ENCODE data around the gene FCF1. TPM values are rescaled to one million over a fixed set of nuclear protein-coding genes. Genes with fewer than 3 reads are reported as not detected.

FCF1 gene
- total and polyA plus RNA-seq, 7 experiments from 2014 or later: 34.6 to 66.6 (median 40.2) TPM

DNA sequence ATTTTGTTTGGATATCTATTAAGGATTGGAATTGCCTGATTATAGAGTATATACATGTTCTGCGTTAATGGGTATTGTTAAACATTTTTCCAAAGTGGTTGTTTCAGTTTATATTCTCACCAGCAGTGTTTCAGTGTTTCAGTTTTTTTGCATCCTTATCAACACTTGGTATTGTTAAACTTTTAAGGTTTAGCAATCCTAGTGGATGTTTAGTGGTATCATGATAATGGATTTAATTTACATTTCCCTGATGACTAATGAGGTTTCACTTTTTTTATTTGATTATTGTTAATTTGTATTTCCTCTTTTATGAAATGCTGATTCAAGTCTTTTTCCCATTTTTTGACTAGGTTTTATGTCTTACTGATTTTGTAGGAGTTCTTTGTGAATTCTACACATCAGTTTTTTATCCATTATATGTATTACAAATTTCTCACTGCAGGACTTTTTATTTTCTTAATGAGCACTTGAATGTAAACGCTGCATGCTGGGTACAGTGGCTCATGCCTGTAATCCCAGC is 73.9 kb downstream of the FCF1 start:
- H3K4me3 Mint-ChIP-seq: peak overlapping the region in 2 of 10 donors; percentile 34 to 45
- peaks cover 0 to 4% (median 0%) of the 10 kb centered on the region in 11 donors for H3K9me3 Mint-ChIP-seq
- Histone ChIP-seq H3K4me3 (ENCODE audit: low read length) (no peak overlapping the region), H3K27me3 (ENCODE audit: control insufficient read depth in 2 of 2, insufficient read depth in 2 of 2, low read length in 2 of 2) (no peaks in the 10 kb centered on the region), H3K36me3 (ENCODE audit: control insufficient read depth in 2 of 3, insufficient read depth in 3 of 3, low read length in 3 of 3) (peaks cover 5 to 50% (median 9%) of the 10 kb centered on the region in 3 experiments), H3K4me1 (ENCODE audit: control insufficient read depth in 2 of 2, insufficient read depth in 2 of 2, low read length in 2 of 2) (peaks cover 2 to 17% of the 10 kb centered on the region in 2 donors), H3K9me3 (ENCODE audit: control insufficient read depth in 2 of 3, low read length in 3 of 3) (no peaks in the 10 kb centered on the region), H3K27ac (ENCODE audit: low read depth, low read length) (no peak overlapping the region)
- CTCF ChIA-PET: no interaction called here
- ATAC-seq (no peak), DNase-seq (no peak)
- intact Hi-C loops (cut with micrococcal nuclease): no loop called here
- H3K36me3 Mint-ChIP-seq: peaks cover 9 to 56% (median 24%) of the 10 kb centered on the region in 5 donors
- H3K27ac Mint-ChIP-seq: peak overlapping the region in 6 of 9 donors; percentile 13 to 72 (median 53)
- no peaks in the 10 kb centered on the region for H3K27me3 Mint-ChIP-seq
- H3K4me1 Mint-ChIP-seq: peaks cover 13 to 50% (median 43%) of the 10 kb centered on the region in 7 donors
- POLR2A ChIA-PET: interaction anchor here (1.4 kb wide), 1 partner anchor 23 kb away, joined by 4 read pairs; the partner anchor contains the start of gene YLPM1

Other genes with a start within 250 kb of the FCF1 start
- 100 to 1,000 TPM in 1 of 5 experiments, 10 to 100 TPM in 4; 37.9 to 108 (median 56.3) TPM for gene NPC2, start 219.8 kb upstream of the FCF1 start, total RNA-seq
- 10 to 100 TPM; 66.9 to 71.3 TPM for gene NPC2, start 219.8 kb upstream of the FCF1 start, polyA plus RNA-seq
- gene ISCA2, start 219.4 kb upstream of the FCF1 start, total RNA-seq: 10 to 100 TPM; 13.9 to 39.5 (median 25.2) TPM
- 100 to 1,000 TPM in 1 of 2 donors, 10 to 100 TPM in 1; 69.2 to 106 TPM for gene ISCA2, start 219.4 kb upstream of the FCF1 start, polyA plus RNA-seq
- gene LTBP2, start 100.9 kb upstream of the FCF1 start, total RNA-seq: 1 to 10 TPM in 1 of 5 experiments, under 1 TPM in 4; 0.17 to 1.1 (median 0.58) TPM
- gene LTBP2, start 100.9 kb upstream of the FCF1 start, polyA plus RNA-seq: under 1 TPM; 0.07 to 0.22 TPM
- gene AREL1, start 64 bp upstream of the FCF1 start, total RNA-seq: 10 to 100 TPM; 35.6 to 52.0 (median 43.5) TPM
- gene AREL1, start 64 bp upstream of the FCF1 start, polyA plus RNA-seq: 10 to 100 TPM; 16.1 to 25.9 TPM
- 100 to 1,000 TPM in 3 of 5 experiments, 10 to 100 TPM in 2; 84.7 to 119 (median 109) TPM for gene YLPM1, start 50.2 kb downstream of the FCF1 start, total RNA-seq
- 10 to 100 TPM; 13.5 to 26.8 TPM for gene YLPM1, start 50.2 kb downstream of the FCF1 start, polyA plus RNA-seq
- gene PROX2, start 163.0 kb downstream of the FCF1 start, total RNA-seq: under 1 TPM in 2 of 5 experiments, not detected in 3; 0.13 to 0.54 TPM
- under 1 TPM; 0.05 to 0.06 TPM for gene PROX2, start 163.0 kb downstream of the FCF1 start, polyA plus RNA-seq
- gene DLST, start 168.8 kb downstream of the FCF1 start, total RNA-seq: 100 to 1,000 TPM in 2 of 5 experiments, 10 to 100 TPM in 3; 90.0 to 132 (median 96.5) TPM
- 1 to 10 TPM; 8.9 to 9.2 TPM for gene DLST, start 168.8 kb downstream of the FCF1 start, polyA plus RNA-seq
- gene RPS6KL1, start 210.1 kb downstream of the FCF1 start, total RNA-seq: 10 to 100 TPM in 2 of 5 experiments, 1 to 10 TPM in 3; 3.0 to 12.8 (median 6.3) TPM
- 1 to 10 TPM; 2.0 to 4.0 TPM for gene RPS6KL1, start 210.1 kb downstream of the FCF1 start, polyA plus RNA-seq
- under 1 TPM in 2 of 5 experiments, not detected in 3; 0.22 to 0.37 TPM for gene PGF, start 242.5 kb downstream of the FCF1 start, total RNA-seq
- gene PGF, start 242.5 kb downstream of the FCF1 start, polyA plus RNA-seq: under 1 TPM in 1 of 2 donors, not detected in 1; 0.17 TPM